ACC112 (cell line): ENCODE measurements around the gene SLC25A51.
A peak's percentile ranks its signal among the peaks of the same experiment; 100 is the strongest.
"Not testable (repeated sequence)": the region's sequence is repeated elsewhere in the genome, so short reads cannot be mapped to it uniquely, and the experiment has no call there.

Source experiments
- H2AFZ ChIP-seq: fragments of 200-600 bp; sonication (generic); one replicate; pipeline ENCODE4 v1.6.0; 2017; ENCODE audit warnings: antibody characterized with exemption, low read length; ENCODE audit not compliant: unreplicated experiment
- H3K27ac ChIP-seq: fragments of 200-600 bp; sonication (generic); 2 replicates; pipeline ENCODE4 v1.5.1; 2014; ENCODE audit warnings: low read depth, mild to moderate bottlenecking, antibody characterized with exemption, low read length, moderate library complexity
- H3K27me3 ChIP-seq: fragments of 200-600 bp; sonication (generic); 2 replicates; pipeline ENCODE4 v1.6.1; 2014; ENCODE audit warnings: mild to moderate bottlenecking, antibody characterized with exemption, low read length, moderate library complexity, mixed read lengths; ENCODE audit not compliant: insufficient read depth
- H3K36me3 ChIP-seq: fragments of 200-600 bp; sonication (generic); 2 replicates; pipeline ENCODE4 v1.6.1; 2016; ENCODE audit warnings: mild to moderate bottlenecking, antibody characterized with exemption, low read length, moderate library complexity, mixed read lengths; ENCODE audit not compliant: insufficient read depth
- H3K4me1 ChIP-seq: fragments of 200-600 bp; sonication (generic); one replicate; pipeline ENCODE4 v1.6.1; 2016; ENCODE audit warnings: low read length, mixed read lengths; ENCODE audit not compliant: insufficient read depth, unreplicated experiment, control insufficient read depth
- H3K4me3 ChIP-seq: fragments of 200-600 bp; sonication (generic); 2 replicates; pipeline ENCODE4 v1.5.1; 2014; ENCODE audit warnings: mild to moderate bottlenecking, low read depth, low read length
- H3K79me2 ChIP-seq: fragments of 200-600 bp; sonication (generic); one replicate; pipeline ENCODE4 v1.6.0; 2016; ENCODE audit warnings: low read length; ENCODE audit not compliant: control insufficient read depth, unreplicated experiment, insufficient read depth

SLC25A51 gene

DNA sequence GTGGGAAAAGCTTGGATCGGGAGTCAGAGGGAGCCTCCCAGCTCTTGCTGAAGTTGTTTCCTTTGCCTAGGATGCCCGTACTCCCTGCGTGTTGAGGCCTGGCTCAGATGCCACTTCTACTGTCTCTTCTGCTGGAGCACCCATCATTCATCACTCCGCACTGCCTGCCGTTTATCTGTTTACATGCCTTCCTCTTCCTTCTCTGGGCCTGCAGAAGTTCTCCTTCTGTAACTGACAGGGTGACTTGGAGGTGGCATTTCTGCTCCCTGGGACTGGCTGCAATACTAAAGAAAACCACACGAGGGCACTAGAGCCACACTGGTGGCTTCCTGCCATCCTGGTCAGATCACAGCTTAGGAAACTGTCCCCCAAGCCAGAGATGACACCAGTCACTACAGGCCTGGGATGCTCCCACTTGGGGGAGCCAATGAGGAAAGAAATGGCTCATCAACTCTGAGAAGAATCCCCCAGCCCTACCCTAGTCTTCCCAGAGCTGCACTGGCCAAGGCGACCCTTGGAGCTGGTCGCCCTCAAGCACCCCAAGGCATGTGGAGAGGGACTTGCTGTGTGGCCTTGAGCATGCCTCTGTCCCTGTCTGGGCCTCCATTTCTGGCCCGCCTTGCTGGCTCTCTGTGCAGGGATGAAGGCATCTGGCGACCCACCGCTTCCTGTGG is 9.7 kb upstream of the SLC25A51 start:
- peaks cover 9% of the 10 kb centered on the region for H3K4me1 ChIP-seq
- no peak overlapping the region; the same call in 1 of the 2 replicates for H3K27ac ChIP-seq
- no peak overlapping the region for H3K4me3 ChIP-seq
- no peaks in the 10 kb centered on the region for H3K79me2 ChIP-seq
- no peaks in the 10 kb centered on the region for H3K27me3 ChIP-seq
- no peaks in the 10 kb centered on the region for H3K36me3 ChIP-seq
- no peak overlapping the region for H2AFZ ChIP-seq

DNA sequence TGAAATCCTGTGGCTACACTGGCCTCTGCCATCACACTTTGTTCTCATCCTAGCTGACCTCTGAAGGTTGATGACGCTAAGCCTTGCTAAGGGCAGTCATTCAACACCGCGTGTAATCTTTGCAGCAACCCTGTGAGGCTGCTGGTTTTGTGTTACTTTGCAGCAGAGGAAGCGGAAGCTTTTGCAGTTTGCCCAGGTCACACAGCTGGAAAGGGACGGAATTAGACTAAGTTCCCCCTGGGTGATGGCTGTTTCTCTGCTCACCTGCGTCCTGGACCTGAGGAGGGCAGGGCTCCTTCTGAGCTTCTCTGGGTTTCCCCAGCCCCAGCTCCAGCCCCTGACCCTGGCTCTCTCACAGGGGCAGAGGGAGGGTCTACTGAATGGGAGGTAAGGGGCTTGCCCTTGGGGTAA is 7.3 kb upstream of the SLC25A51 start:
- Histone ChIP-seq H3K36me3 (no peaks in the 10 kb centered on the region), H3K4me3 (no peak overlapping the region), H3K79me2 (no peaks in the 10 kb centered on the region), H2AFZ (no peak overlapping the region), H3K27ac (no peak overlapping the region), H3K27me3 (no peaks in the 10 kb centered on the region), H3K4me1 (peaks cover 14% of the 10 kb centered on the region)

DNA sequence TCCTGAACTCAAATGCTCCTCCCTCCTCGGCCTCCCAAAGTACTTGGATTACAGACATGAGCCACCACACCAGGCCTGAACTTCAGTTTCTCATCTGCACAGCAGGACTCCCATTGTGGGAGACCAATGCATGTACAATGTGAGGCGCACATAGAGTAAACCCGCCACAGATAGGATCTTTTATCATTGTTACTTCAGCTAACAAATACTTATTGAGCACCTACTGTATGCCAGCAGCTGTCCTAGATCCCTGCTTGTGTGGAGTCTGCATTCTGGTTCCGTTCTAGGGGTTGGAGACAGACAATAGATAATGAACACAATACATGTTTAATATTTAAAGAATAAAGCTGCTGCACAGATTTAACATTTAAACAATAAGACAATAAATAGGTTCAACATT is 6.3 kb upstream of the SLC25A51 start:
- Histone ChIP-seq H3K27ac (no peak overlapping the region), H3K4me3 (no peak overlapping the region)

DNA sequence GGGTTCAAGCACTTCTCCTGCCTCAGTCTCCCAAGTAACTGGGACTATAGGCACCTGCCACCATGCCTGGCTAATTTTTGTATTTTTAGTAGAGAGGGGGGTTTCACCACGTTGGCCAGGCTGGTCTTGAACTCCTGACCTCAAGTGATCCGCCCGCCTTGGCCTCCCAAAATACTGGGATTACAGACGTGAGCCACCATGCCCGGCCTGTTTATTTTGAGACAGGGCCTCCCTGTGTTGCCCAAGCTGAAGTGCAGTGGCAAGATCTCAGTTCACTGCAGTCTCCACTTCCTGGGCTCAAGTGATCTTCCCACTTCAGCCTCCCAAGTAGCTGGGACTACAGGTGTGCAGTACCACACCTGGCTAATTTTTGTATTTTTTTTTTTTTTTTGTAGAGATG is 5.9 kb upstream of the SLC25A51 start:
- not testable (repeated sequence) for H3K36me3 ChIP-seq, H3K27ac ChIP-seq, H3K27me3 ChIP-seq, H3K79me2 ChIP-seq, H3K4me3 ChIP-seq, H2AFZ ChIP-seq
- peaks cover 18% of the 10 kb centered on the region for H3K4me1 ChIP-seq

More for the DNA sequence above, 6.3 kb upstream of the SLC25A51 start:
- Histone ChIP-seq H3K79me2 (no peaks in the 10 kb centered on the region), H3K4me1 (peaks cover 14% of the 10 kb centered on the region), H2AFZ (no peak overlapping the region), H3K36me3 (no peaks in the 10 kb centered on the region), H3K27me3 (no peaks in the 10 kb centered on the region)

DNA sequence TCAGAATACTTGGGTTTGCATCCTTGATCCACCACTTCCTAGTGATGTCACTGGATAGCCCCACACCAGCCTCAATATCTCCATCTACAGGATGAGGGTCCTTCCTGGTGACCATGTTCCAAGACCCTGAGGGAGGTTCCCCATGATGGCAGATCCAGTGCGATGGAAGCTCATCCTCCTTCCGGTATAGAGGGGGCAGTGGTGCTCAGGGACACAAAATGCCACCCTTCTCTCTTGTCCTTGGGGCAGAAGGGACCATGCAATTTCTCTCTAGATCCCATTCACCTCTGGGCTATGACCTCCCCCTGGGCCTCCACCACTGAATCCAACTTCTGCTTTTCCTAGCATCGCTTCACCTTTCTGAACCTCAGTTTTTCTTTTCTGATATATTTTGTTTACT is 5.4 kb upstream of the SLC25A51 start:
- H3K27ac ChIP-seq = peak overlapping the region; percentile 80
- H3K27me3 ChIP-seq = no peaks in the 10 kb centered on the region
- no peak overlapping the region for H2AFZ ChIP-seq
- H3K36me3 ChIP-seq = no peaks in the 10 kb centered on the region
- H3K79me2 ChIP-seq = no peaks in the 10 kb centered on the region
- no peak overlapping the region for H3K4me3 ChIP-seq
- peaks cover 19% of the 10 kb centered on the region for H3K4me1 ChIP-seq

DNA sequence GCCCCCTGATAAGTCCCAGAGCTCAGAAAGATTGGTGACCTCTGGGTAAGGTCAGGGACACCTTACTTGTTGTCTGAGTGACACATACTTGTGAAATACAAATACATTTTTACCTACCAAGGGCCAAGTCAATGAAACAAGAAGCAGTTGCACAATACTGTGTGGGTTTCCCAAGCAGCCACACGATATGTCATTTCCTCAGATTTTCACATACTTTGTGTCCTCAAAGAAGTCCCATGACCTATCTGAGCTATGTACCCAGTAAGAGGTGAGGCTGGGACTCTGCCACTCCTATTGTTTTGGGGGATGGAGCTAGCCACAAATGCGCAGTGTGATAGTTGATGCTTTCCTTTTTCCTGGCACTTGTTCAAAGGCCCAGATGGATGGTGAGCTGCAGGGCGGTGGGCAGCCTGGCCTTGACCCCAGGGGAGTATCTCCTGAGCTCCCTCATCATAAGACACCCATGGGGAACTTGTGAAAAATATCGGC is 4.8 kb upstream of the SLC25A51 start:
- Histone ChIP-seq H3K27ac (peak overlapping the region; percentile 80), H3K4me1 (peaks cover 19% of the 10 kb centered on the region)

DNA sequence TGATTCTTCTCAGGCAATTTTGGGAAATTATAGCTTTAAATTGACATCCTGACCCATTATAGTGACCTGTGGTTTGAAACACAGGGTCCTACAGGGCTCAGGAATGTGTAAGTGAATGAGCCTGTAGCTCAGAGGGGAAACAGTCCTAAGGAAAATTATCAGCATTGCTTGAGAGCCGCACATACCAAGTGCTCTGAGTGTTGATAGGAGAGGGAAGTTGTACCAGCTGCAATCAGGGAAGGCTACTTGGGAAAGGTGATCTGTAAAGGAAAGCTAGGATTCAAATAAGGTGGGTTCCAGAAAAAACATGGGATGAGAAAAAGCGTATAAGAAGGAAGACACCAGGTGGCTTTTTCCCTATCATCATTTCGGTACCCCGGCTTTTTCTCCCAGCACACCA is 4.4 kb upstream of the SLC25A51 start:
- peaks cover 19% of the 10 kb centered on the region for H3K4me1 ChIP-seq
- peaks cover 3% of the 10 kb centered on the region for H3K79me2 ChIP-seq
- H3K27me3 ChIP-seq = no peaks in the 10 kb centered on the region
- peak overlapping the region; percentile 80 for H3K27ac ChIP-seq
- no peak overlapping the region for H3K4me3 ChIP-seq
- no peak overlapping the region for H2AFZ ChIP-seq
- H3K36me3 ChIP-seq = no peaks in the 10 kb centered on the region

More for the DNA sequence above, 4.8 kb upstream of the SLC25A51 start:
- Histone ChIP-seq H3K27me3 (no peaks in the 10 kb centered on the region), H2AFZ (no peak overlapping the region), H3K79me2 (no peaks in the 10 kb centered on the region), H3K36me3 (no peaks in the 10 kb centered on the region), H3K4me3 (no peak overlapping the region)

DNA sequence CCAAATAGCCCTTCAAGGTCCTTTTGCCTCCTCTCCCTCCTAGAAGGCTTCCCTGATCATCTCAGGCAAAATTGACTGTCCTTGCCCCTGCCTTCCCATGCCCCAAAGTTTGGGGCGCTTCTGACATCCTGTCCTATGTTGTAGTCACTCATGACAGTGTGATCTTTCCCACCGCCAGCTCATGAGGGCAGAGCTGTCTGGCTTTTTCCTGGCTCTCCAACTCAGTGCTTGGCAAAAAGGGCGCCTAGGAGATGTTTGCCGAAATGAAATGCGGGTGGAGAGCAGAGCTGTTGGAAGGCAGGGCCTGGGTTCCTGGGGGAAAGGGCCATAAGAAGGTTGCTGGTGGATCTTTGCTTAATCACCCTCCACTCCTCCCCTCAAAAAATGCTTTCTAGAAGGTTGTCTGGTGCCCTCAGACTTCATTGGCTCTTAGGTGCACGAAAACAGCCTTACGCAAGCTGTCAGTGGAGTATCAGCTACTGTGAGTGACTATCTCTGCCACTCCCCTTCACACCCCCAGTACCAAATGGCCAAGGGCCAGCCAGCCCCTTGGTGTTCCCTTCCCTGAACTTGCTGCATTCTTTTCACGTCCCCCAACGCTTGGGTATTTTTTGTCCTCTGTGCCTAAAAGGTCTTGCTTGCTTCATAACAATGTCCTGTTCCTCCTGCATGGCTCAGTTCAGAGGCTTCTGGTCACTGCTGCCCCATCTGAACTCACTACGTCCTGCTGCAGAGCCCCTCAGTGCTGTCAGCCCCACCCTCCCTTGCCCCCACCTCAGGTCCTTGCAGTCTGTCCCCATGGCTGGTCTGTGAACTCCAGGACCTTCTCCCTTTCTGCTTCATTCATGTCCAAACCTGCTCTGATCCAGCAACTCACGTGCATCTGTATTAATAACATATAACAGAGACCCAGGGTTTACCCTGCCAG is 2.6 kb upstream of the SLC25A51 start:
- H3K27ac ChIP-seq = no peak overlapping the region
- no peak overlapping the region for H3K4me3 ChIP-seq
- H3K27me3 ChIP-seq = no peaks in the 10 kb centered on the region
- H3K4me1 ChIP-seq = peaks cover 28% of the 10 kb centered on the region
- peaks cover 20% of the 10 kb centered on the region for H3K79me2 ChIP-seq
- no peak overlapping the region for H2AFZ ChIP-seq
- H3K36me3 ChIP-seq = no peaks in the 10 kb centered on the region

DNA sequence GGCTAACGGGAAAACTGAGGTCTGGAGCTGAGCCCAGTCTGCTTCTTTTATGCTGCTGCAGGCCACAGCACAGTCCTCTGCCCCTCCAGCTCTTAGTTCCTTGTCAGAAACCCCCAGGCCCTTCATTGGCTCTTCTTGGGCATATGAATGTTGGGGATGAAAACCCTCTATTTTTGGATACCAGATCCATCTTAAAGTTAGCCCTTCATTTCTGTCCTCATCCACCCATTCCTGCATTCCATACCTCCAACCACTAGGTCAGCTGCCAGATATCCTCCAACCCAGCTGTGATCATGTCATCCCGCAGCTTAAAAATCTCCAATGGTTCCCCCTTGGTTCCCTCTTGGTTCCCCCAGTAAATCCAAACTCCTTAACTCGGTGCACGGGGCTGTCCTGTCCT is 1.8 kb upstream of the SLC25A51 start:
- no peak overlapping the region for H2AFZ ChIP-seq
- no peak overlapping the region for H3K27ac ChIP-seq
- H3K4me3 ChIP-seq = no peak overlapping the region
- H3K4me1 ChIP-seq = peaks cover 31% of the 10 kb centered on the region
- H3K79me2 ChIP-seq = peaks cover 27% of the 10 kb centered on the region
- no peaks in the 10 kb centered on the region for H3K27me3 ChIP-seq
- no peaks in the 10 kb centered on the region for H3K36me3 ChIP-seq

DNA sequence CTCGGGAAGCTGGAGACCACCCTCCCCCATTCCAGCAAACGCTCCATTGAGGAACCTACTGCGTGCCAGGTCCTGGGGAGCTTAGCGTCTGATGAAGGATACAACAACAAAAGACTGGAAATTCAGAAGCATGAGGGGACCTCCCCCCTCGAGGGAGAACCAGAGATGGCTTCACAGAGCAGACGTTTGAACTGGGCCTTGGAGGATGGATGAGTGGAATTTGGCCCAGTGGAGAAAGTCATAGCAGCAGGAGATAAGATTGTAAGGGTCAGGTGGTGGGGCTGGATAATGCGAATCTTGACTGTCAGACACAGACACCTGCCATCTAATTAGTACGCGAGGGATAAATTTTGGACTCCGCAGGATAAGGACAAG is 1.2 kb upstream of the SLC25A51 start:
- Histone ChIP-seq H3K4me3 (peak overlapping the region; percentile 80), H3K27ac (peak overlapping the region; percentile 80; the same call in 1 of the 2 replicates), H3K4me1 (peaks cover 32% of the 10 kb centered on the region), H2AFZ (no peak overlapping the region), H3K27me3 (no peaks in the 10 kb centered on the region), H3K79me2 (peaks cover 34% of the 10 kb centered on the region), H3K36me3 (no peaks in the 10 kb centered on the region)
